Gastroesophageal sphincter (tissue), 4 donors: ENCODE data around the gene CEP164. TPM values are rescaled to one million over a fixed set of nuclear protein-coding genes. Genes with fewer than 3 reads are reported as not detected.

Experiments used
- ATAC-seq: fragments of 150-250 bp; one replicate; pipeline ENCODE4 v1.9.1; 2016; ENCODE audit warnings: mild to moderate bottlenecking, moderate library complexity
- H3K27ac ChIP-seq, 4 donors: fragments of 200-600 bp; sonication (generic) in 3 of 4; 1 replicate in 3 of 4; 2 replicates in 1 of 4; pipeline ENCODE4 v1.5.1; 2016 to 2019
- H3K27me3 ChIP-seq: fragments of 200-600 bp; sonication (generic); one replicate; pipeline ENCODE4 v1.5.1; 2019
- H3K36me3 ChIP-seq, 2 donors: fragments of 200-600 bp; sonication (generic); one replicate each; pipeline ENCODE4 v1.5.1; 2019; ENCODE audit warnings: control low read depth in 1 of 2
- H3K4me1 ChIP-seq, 3 donors: fragments of 200-600 bp; sonication (generic); 1 replicate in 2 of 3; 2 replicates in 1 of 3; pipeline ENCODE4 v1.5.1; 2016 to 2019; ENCODE audit warnings: control low read depth in 2 of 3
- H3K4me3 ChIP-seq, 2 donors: fragments of 200-600 bp; sonication (generic); one replicate each; pipeline ENCODE4 v1.5.1; 2019; ENCODE audit warnings: mild to moderate bottlenecking in 1 of 2, moderate library complexity in 1 of 2
- H3K9me3 ChIP-seq, 3 donors: fragments of 200-600 bp; sonication (generic); one replicate each; pipeline ENCODE4 v1.5.1; 2017 to 2019; ENCODE audit warnings: control low read depth in 2 of 3
- EP300 ChIP-seq: sonication (generic); formaldehyde crosslinking; IDR thresholded peaks from one replicate; pipeline ENCODE4 v1.6.1; 2017; ENCODE audit warnings: antibody characterized with exemption, mild to moderate bottlenecking
- POLR2A ChIP-seq, 2 donors: fragments of 450-650 bp; IDR thresholded peaks; one replicate each; pipeline ENCODE4 v1.6.1; 2017; ENCODE audit warnings: antibody characterized with exemption in 2 of 2, mild to moderate bottlenecking in 2 of 2, moderate library complexity in 1 of 2
- POLR2AphosphoS5 ChIP-seq: sonication (generic); formaldehyde crosslinking; IDR thresholded peaks from one replicate; pipeline ENCODE4 v1.6.1; 2017; ENCODE audit warnings: antibody characterized with exemption
- WGBS, 2 donors: methylation state at CpG; one replicate each; pipeline ENCODE4 v1.1.5; 2018; ENCODE audit warnings: low coverage in 1 of 2; 5-methylcytosine and 5-hydroxymethylcytosine counted together
- total RNA-seq, 4 donors: library from RNA; depleted of rRNA; stranded (reverse); fragments of >200 nt; gene quantifications; one replicate each; pipeline ENCODE4 v1.1.0, GENCODE V29; 2016
- TF ChIP-seq, protein P1 (sequence below), 4 experiments: fragments of 200-600 bp in 2 of 4; fragments of 450-650 bp in 2 of 4; sonication (generic) in 1 of 4; IDR thresholded peaks; one replicate each; pipeline ENCODE4 v1.5.1; 2017 to 2019; ENCODE audit warnings: antibody characterized with exemption in 4 of 4, mild to moderate bottlenecking in 2 of 4, moderate library complexity in 2 of 4

CEP164 gene
- total RNA-seq, 4 donors from 2014 or later = 22.3 to 26.3 (median 25.0) TPM

DNA sequence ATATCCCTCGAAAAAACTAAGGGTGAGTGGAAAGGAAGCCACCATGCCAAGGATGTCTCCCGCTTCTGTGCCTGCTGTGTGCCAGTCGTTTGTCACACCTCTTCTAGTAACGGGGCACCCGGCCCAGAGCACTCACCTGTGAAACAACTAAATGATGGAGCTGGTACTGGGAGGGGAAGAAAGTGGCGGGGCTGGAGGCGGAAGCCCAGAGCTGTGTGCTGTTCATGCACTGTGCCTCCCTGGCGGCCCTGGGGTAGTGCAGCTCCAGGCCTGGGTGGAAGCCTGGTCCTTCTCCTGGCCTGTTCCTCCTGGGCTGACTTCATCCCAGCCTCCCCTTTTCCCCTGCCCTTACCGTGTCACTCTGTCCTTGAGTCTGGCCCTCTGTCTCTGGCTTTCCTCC, 130.2 kb downstream of the CEP164 start:
- ATAC-seq = no peak
- TF ChIP-seq POLR2A (IDR thresholded peaks at IDR 0.05) (no peak), POLR2AphosphoS5 (no peak), EP300 (no peak)
- TF ChIP-seq, protein P1, sequence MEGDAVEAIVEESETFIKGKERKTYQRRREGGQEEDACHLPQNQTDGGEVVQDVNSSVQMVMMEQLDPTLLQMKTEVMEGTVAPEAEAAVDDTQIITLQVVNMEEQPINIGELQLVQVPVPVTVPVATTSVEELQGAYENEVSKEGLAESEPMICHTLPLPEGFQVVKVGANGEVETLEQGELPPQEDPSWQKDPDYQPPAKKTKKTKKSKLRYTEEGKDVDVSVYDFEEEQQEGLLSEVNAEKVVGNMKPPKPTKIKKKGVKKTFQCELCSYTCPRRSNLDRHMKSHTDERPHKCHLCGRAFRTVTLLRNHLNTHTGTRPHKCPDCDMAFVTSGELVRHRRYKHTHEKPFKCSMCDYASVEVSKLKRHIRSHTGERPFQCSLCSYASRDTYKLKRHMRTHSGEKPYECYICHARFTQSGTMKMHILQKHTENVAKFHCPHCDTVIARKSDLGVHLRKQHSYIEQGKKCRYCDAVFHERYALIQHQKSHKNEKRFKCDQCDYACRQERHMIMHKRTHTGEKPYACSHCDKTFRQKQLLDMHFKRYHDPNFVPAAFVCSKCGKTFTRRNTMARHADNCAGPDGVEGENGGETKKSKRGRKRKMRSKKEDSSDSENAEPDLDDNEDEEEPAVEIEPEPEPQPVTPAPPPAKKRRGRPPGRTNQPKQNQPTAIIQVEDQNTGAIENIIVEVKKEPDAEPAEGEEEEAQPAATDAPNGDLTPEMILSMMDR (IDR thresholded peaks at IDR 0.05) = no peak
- 0 to 63% methylated on average over 1 of the region's 9 CpGs for WGBS, 2 donors

DNA sequence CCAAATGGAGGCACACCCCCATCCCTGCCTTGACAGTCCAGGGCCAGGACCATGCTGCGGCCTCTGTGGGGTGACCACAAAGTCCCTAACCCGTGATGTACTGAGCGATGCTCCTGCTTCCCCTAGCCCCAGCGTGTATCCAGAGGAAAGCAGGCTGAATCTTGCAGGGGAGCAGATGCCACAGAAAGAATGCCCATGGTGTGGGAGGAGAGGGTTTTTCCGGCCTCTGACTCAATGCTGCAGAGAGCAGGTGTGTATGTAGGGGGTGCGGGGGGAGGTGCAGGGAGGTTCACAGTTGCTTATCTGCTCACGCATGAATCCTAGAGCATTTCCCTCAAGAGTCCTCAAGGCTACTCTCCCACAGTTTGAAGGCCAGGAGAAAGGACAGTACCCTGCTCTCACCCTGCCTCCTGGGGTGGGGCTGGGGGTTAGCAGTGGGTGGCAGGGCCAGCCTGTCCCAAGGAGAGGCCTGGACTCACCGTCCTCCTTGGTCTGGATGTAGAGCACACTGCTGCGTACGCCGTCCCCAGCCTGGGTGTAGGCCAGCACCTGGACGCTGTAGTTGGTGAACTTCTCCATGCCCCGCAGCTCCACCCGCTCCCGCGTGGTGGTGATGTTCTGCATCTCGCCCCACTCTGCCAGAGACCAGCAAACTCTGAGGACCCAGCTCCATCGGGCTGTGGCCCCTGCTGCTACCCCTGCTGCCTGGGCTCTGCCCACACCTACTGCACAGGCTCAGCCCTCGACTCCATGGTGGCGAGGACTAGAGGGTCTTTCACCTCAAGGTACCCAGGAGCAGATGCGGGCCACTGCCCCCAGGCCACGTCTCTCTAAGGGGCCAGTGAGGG, 130.8 kb downstream of the CEP164 start:
- H3K36me3 ChIP-seq = peaks cover 0 to 6% of the 10 kb centered on the region in 2 donors
- 90 to 100% methylated on average over 1 to 2 of the region's 22 CpGs for WGBS, 2 donors
- TF ChIP-seq, protein P1 (IDR thresholded peaks at IDR 0.05) = no peak
- TF ChIP-seq POLR2A (IDR thresholded peaks at IDR 0.05) (no peak), POLR2AphosphoS5 (no peak), EP300 (no peak)
- no peak overlapping the region for H3K27ac ChIP-seq
- ATAC-seq = no peak
- no peak overlapping the region for H3K4me3 ChIP-seq
- peaks cover 9% of the 10 kb centered on the region for H3K27me3 ChIP-seq
- H3K4me1 ChIP-seq = no peaks in the 10 kb centered on the region
- H3K9me3 ChIP-seq = peaks cover 0 to 20% (median 0%) of the 10 kb centered on the region in 3 donors

More for the DNA sequence above, 130.2 kb downstream of the CEP164 start:
- H3K36me3 ChIP-seq = peaks cover 0 to 6% of the 10 kb centered on the region in 2 donors
- no peak overlapping the region for H3K27ac ChIP-seq
- H3K4me1 ChIP-seq = no peaks in the 10 kb centered on the region
- peaks cover 9% of the 10 kb centered on the region for H3K27me3 ChIP-seq
- H3K9me3 ChIP-seq = peaks cover 0 to 26% (median 0%) of the 10 kb centered on the region in 3 donors
- no peak overlapping the region for H3K4me3 ChIP-seq

GRCh38 chr11:117459123-117459978, 131.7 kb downstream of the CEP164 start:
- no peaks in the 10 kb centered on the region for H3K4me1 ChIP-seq
- no peak for ATAC-seq
- TF ChIP-seq, protein P1 (IDR thresholded peaks at IDR 0.05) = no peak
- no peak for TF ChIP-seq POLR2AphosphoS5
- no peak for TF ChIP-seq POLR2A (IDR thresholded peaks at IDR 0.05)
- no peak for TF ChIP-seq EP300

GRCh38 chr11:117459979-117460300, 132.3 kb downstream of the CEP164 start:
- H3K9me3 ChIP-seq = peaks cover 0 to 5% (median 0%) of the 10 kb centered on the region in 3 donors
- peaks cover 9% of the 10 kb centered on the region for H3K27me3 ChIP-seq
- ATAC-seq = peak; percentile 40
- H3K36me3 ChIP-seq = peaks cover 0 to 19% of the 10 kb centered on the region in 2 donors
- no peaks in the 10 kb centered on the region for H3K4me1 ChIP-seq
- H3K4me3 ChIP-seq = no peak overlapping the region
- TF ChIP-seq POLR2AphosphoS5 (no peak), POLR2A (IDR thresholded peaks at IDR 0.05) (no peak), EP300 (no peak)
- TF ChIP-seq, protein P1 (IDR thresholded peaks at IDR 0.05) = no peak
- H3K27ac ChIP-seq = no peak overlapping the region
- WGBS, 2 donors = 89 to 100% methylated on average over 1 to 3 of the region's 5 CpGs

More at GRCh38 chr11:117459123-117459978, 131.7 kb downstream of the CEP164 start:
- WGBS, 2 donors = 91% methylated on average over 5 of the region's 16 CpGs; no CpG with 5 or more reads in 1 of the 2 donors
- H3K4me3 ChIP-seq = no peak overlapping the region
- H3K27ac ChIP-seq = no peak overlapping the region
- peaks cover 0 to 13% of the 10 kb centered on the region in 2 donors for H3K36me3 ChIP-seq
- peaks cover 0 to 11% (median 0%) of the 10 kb centered on the region in 3 donors for H3K9me3 ChIP-seq
- peaks cover 9% of the 10 kb centered on the region for H3K27me3 ChIP-seq
